A549 (cell line): ENCODE results near the gene MYO18B. TPM values are rescaled to one million over a fixed set of nuclear protein-coding genes. Genes with fewer than 3 reads are reported as not detected.
"Not testable (repeated sequence)": the region's sequence is repeated elsewhere in the genome, so short reads cannot be mapped to it uniquely, and the experiment has no call there.

Experiments used
- ATAC-seq, 2 experiments: fragments of 200-7000 bp in 1 of 2; fragments of >200 bp in 1 of 2; cut with Nextera tagmentation in 1 of 2; cut with Tn5 transposase in 1 of 2; 3 replicates each; pipeline versions ENCODE4 v1.8.0 to v1.9.1; 2018 to 2020; ENCODE audit warnings: mild to moderate bottlenecking in 1 of 2, moderate library complexity in 1 of 2
- CTCF ChIA-PET: fragments of 300-600 bp; sonication (Branson Sonifier 250); formaldehyde crosslinking; extraction: SDS; loops from one replicate; lab custom pipeline; 2021; ENCODE audit warnings: antibody characterized with exemption, inconsistent platforms; lab: Yijun Ruan, JAX
- POLR2A ChIA-PET: fragments of 350-600 bp; formaldehyde crosslinking; extraction: SDS; loops from one replicate; lab custom pipeline; 2021; ENCODE audit warnings: antibody characterized with exemption, inconsistent platforms; lab: Yijun Ruan, JAX
- DNase-seq, 2 experiments: peaks; one replicate each; pipeline versions ENCODE4 v3.0.0 to v3.0.0-alpha.2; 2011 to 2016; ENCODE audit warnings: low read depth in 1 of 2, low spot score in 1 of 2
- FAIRE-seq: peaks from 2 replicates; lab custom pipeline; 2011; peaks lifted over from hg19 to GRCh38; lab: Jason Lieb, UNC
- H3K27ac ChIP-seq, 2 experiments: fragments of >200 bp; sonication (Bioruptor Twin); formaldehyde crosslinking; 3 replicates each; pipeline ENCODE4 v1.5.1; 2016 to 2017
- H3K4me1 ChIP-seq: fragments of >200 bp; sonication (Bioruptor Twin); formaldehyde crosslinking; 3 replicates; pipeline ENCODE4 v1.6.1; 2016
- H3K4me2 ChIP-seq: fragments of >200 bp; sonication (Bioruptor Twin); formaldehyde crosslinking; 3 replicates; pipeline ENCODE4 v1.6.1; 2016
- H3K4me3 ChIP-seq: fragments of >200 bp; sonication (Bioruptor Twin); formaldehyde crosslinking; 3 replicates; pipeline ENCODE4 v1.5.1; 2016
- H3K9me3 ChIP-seq: fragments of >200 bp; sonication (Bioruptor Twin); formaldehyde crosslinking; 3 replicates; pipeline ENCODE4 v1.6.1; 2016
- BHLHE40 ChIP-seq: IDR thresholded peaks from 2 replicates; pipeline ENCODE4 v1.6.1; 2012; ENCODE audit warnings: low read depth, low read length, inconsistent platforms
- CBX8 ChIP-seq: fragments of 200-600 bp; sonication (generic); IDR thresholded peaks from 2 replicates; pipeline ENCODE4 v1.6.1; 2016
- CEBPB ChIP-seq, 2 experiments: fragments of >200 bp in 1 of 2; sonication (Bioruptor Twin) in 1 of 2; formaldehyde crosslinking in 1 of 2; IDR thresholded peaks; 2 replicates each; pipeline ENCODE4 v1.6.1; 2012 to 2016
- CHD2 ChIP-seq: fragments of 150-350 bp; IDR thresholded peaks from 2 replicates; pipeline ENCODE4 v1.6.1; 2014; ENCODE audit warnings: low read length; ENCODE audit not compliant: partially characterized antibody
- CHD4 ChIP-seq: fragments of 200-600 bp; sonication (generic); IDR thresholded peaks from 2 replicates; pipeline ENCODE4 v1.6.1; 2016; ENCODE audit warnings: antibody characterized with exemption, mild to moderate bottlenecking, borderline replicate concordance
- EHMT2 ChIP-seq: fragments of 200-600 bp; sonication (generic); IDR thresholded peaks from 2 replicates; pipeline ENCODE4 v1.6.1; 2016; ENCODE audit warnings: antibody characterized with exemption, low read depth, mild to moderate bottlenecking, moderate library complexity
- EP300 ChIP-seq, 2 experiments: fragments of >200 bp; sonication (Bioruptor Twin); formaldehyde crosslinking; IDR thresholded peaks; 2 replicates in 1 of 2; 3 replicates in 1 of 2; pipeline ENCODE4 v1.6.1; 2016 to 2017
- ESRRA ChIP-seq: fragments of 150-350 bp; IDR thresholded peaks from 2 replicates; pipeline ENCODE4 v1.6.1; 2014; ENCODE audit warnings: mild to moderate bottlenecking, low read length, borderline replicate concordance
- FOSB ChIP-seq: fragments of 250-450 bp; sonication (Bioruptor Pico); IDR thresholded peaks from 2 replicates; pipeline ENCODE4 v1.5.0; 2020; ENCODE audit warnings: mild to moderate bottlenecking, moderate library complexity
- FOSL2 ChIP-seq, 2 experiments: fragments of 450-650 bp in 1 of 2; fragments of >200 bp in 1 of 2; sonication (Bioruptor Twin) in 1 of 2; formaldehyde crosslinking; IDR thresholded peaks; 2 replicates each; pipeline versions ENCODE4 v1.5.0 to v1.6.1; 2016 to 2020; ENCODE audit warnings: mild to moderate bottlenecking in 1 of 2, moderate library complexity in 1 of 2
- HDAC2 ChIP-seq: fragments of 200-600 bp; sonication (generic); IDR thresholded peaks from 2 replicates; pipeline ENCODE4 v1.6.1; 2016
- KDM1A ChIP-seq: fragments of 200-600 bp; sonication (generic); IDR thresholded peaks from 2 replicates; pipeline ENCODE4 v1.6.1; 2016; ENCODE audit warnings: low read depth, mild to moderate bottlenecking
- KDM5A ChIP-seq: fragments of 200-600 bp; sonication (generic); IDR thresholded peaks from 2 replicates; pipeline ENCODE4 v1.6.1; 2016; ENCODE audit warnings: antibody characterized with exemption, mild to moderate bottlenecking
- MYC ChIP-seq: IDR thresholded peaks from 2 replicates; pipeline ENCODE4 v1.6.1; 2012; ENCODE audit warnings: mild to moderate bottlenecking, inconsistent platforms, low read length, improper control_type of control experiment, borderline replicate concordance
- NFE2L2 ChIP-seq: fragments of 150-350 bp; conservative IDR thresholded peaks from 2 replicates; pipeline ENCODE4 v1.6.1; 2014; ENCODE audit warnings: low read length
- NR3C1 ChIP-seq: fragments of >200 bp; sonication (Bioruptor Twin); formaldehyde crosslinking; IDR thresholded peaks from 3 replicates; pipeline ENCODE4 v1.6.1; 2017
- PBX3 ChIP-seq: IDR thresholded peaks from 2 replicates; pipeline ENCODE4 v1.6.1; 2012
- PHF8 ChIP-seq: fragments of 200-600 bp; sonication (generic); IDR thresholded peaks from 2 replicates; pipeline ENCODE4 v1.6.1; 2016; ENCODE audit warnings: low read depth, mild to moderate bottlenecking, antibody characterized with exemption, moderate library complexity, borderline replicate concordance
- POLR2AphosphoS2 ChIP-seq: conservative IDR thresholded peaks from 2 replicates; pipeline ENCODE4 v1.6.1; 2012; ENCODE audit warnings: low read length, improper control_type of control experiment, inconsistent platforms
- RAD21 ChIP-seq, 2 experiments: fragments of >200 bp in 1 of 2; sonication (Bioruptor Twin) in 1 of 2; formaldehyde crosslinking in 1 of 2; IDR thresholded peaks in 1 of 2; conservative IDR thresholded peaks in 1 of 2; 2 replicates in 1 of 2; 3 replicates in 1 of 2; pipeline ENCODE4 v1.6.1; 2012 to 2018; ENCODE audit warnings: inconsistent platforms in 1 of 2
- RFX5 ChIP-seq: fragments of 450-650 bp; IDR thresholded peaks from 2 replicates; pipeline ENCODE4 v1.7.1; 2014; ENCODE audit warnings: antibody characterized with exemption, mild to moderate bottlenecking, moderate library complexity
- RNF2 ChIP-seq: fragments of 200-600 bp; sonication (generic); IDR thresholded peaks from 2 replicates; pipeline ENCODE4 v1.6.1; 2016; ENCODE audit warnings: low read depth, mild to moderate bottlenecking, antibody characterized with exemption, moderate library complexity, borderline replicate concordance
- SMC3 ChIP-seq: fragments of >200 bp; sonication (Bioruptor Twin); formaldehyde crosslinking; IDR thresholded peaks from 3 replicates; pipeline ENCODE4 v1.6.1; 2018; ENCODE audit warnings: inconsistent platforms
- SREBF2 ChIP-seq: fragments of 450-650 bp; IDR thresholded peaks from 2 replicates; pipeline ENCODE4 v1.6.1; 2014; ENCODE audit warnings: mild to moderate bottlenecking, moderate library complexity
- WGBS: methylation state at CpG from one replicate; pipeline ENCODE4 v1.1.6; 2017; ENCODE audit errors: missing lambda C conversion rate; 5-methylcytosine and 5-hydroxymethylcytosine counted together
- polyA plus RNA-seq, 4 experiments: library from polyadenylated mRNA; depleted of rRNA in 3 of 4; stranded (reverse); fragments of >200 nt; fragmentation: RNase III in 1 of 4; extraction: RNeasy Plus Mini Kit Qiagen cat#74134 plus additional on column Dnase treatment in 1 of 4; gene quantifications; 2 replicates in 3 of 4; 3 replicates in 1 of 4; pipeline ENCODE4 v1.2.3, GENCODE V29; 2011 to 2017
- TF ChIP-seq, protein P1 (sequence below): IDR thresholded peaks from 2 replicates; pipeline ENCODE4 v1.6.1; 2012; ENCODE audit warnings: low read depth, borderline replicate concordance
- TF ChIP-seq, protein P2 (sequence below): fragments of >200 bp; sonication (Bioruptor Twin); formaldehyde crosslinking; IDR thresholded peaks from 3 replicates; pipeline ENCODE4 v1.6.1; 2016
- TF ChIP-seq, protein P3 (sequence below): fragments of 250-450 bp; sonication (Bioruptor Pico); IDR thresholded peaks from 2 replicates; pipeline ENCODE4 v1.5.0; 2020; ENCODE audit warnings: low read depth, mild to moderate bottlenecking, moderate library complexity
- TF ChIP-seq, protein P4 (sequence below): fragments of 450-650 bp; IDR thresholded peaks from 2 replicates; pipeline ENCODE4 v1.6.1; 2014; ENCODE audit warnings: antibody characterized with exemption

The MYO18B gene
- polyA plus RNA-seq, 2 of the 4 experiments (the other 2 are of a cell fraction) = 0.01 TPM

DNA sequence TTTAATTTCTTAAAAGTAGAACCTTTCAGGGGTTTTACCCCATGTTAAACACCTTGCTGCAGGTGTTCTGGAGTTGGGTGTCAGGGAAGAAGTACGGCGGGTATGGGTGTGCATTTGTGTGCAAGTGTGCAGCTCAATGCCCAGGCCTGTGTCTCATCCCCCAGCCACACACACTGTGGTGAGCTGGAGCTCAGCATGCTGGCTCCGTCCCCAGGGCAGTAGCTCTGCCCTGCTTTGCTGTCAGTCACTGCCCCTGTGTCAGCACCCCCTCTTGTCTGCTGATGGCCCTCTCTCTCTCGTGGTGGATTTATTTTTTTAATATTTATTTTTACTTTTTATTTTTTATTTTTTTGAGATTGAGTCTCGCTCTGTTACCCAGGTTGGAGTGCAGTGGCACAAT is 35.8 kb upstream of the MYO18B start:
- CTCF ChIA-PET = interaction anchor here (0.7 kb wide), 1 partner anchor 243 kb away, joined by 3 read pairs; no protein-coding TSS in a partner anchor
- no peak for FAIRE-seq
- no peak overlapping the region for H3K27ac ChIP-seq
- TF ChIP-seq HDAC2 = no peak
- no peak for TF ChIP-seq KDM5A
- TF ChIP-seq, all 56 proteins: peak for 0
- ATAC-seq (no peak), DNase-seq (no peak)
- Histone ChIP-seq H3K9me3 (no peaks in the 10 kb centered on the region), H3K4me1 (no peaks in the 10 kb centered on the region), H3K4me3 (no peak overlapping the region), H3K4me2 (no peak overlapping the region)
- POLR2A ChIA-PET = no interaction called here
- 89% methylated on average over 5 of the region's 5 CpGs for WGBS

DNA sequence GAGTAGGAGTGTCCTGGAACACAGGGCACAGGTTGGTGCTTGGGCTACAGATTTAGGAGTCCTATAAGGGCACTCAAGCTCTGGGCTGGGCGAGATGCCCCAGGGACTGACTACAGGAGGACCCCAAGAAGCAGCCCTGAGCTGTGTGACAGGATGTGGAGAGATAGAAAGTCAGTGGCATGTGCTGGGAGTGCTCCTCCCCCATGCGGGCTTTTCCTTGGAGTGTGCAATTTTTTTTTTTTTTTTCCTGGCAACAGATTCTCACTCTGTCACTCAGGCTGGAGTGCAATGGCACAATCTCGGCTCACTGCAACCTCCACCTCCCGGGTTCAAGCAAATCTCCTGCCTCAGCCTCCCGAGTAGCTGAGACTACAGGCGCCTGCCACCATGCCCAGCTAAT is 33.6 kb upstream of the MYO18B start:
- ATAC-seq, POLR2A ChIA-PET, H3K4me3 ChIP-seq, H3K27ac ChIP-seq, H3K9me3 ChIP-seq, FAIRE-seq, H3K4me2 ChIP-seq, DNase-seq, H3K4me1 ChIP-seq: not testable (repeated sequence)
- CTCF ChIA-PET = interaction anchor here (0.7 to 1.2 kb wide), 3 partner anchors 56 to 139 kb away, joined by 3 to 4 read pairs (median 3); no protein-coding TSS in a partner anchor
- WGBS = 92% methylated on average over 5 of the region's 6 CpGs

- DNase-seq = no peak
- TF ChIP-seq FOSB (CRISPR knock-in tag) = no peak
- TF ChIP-seq ESRRA = no peak
- no peak for TF ChIP-seq KDM1A
- TF ChIP-seq CEBPB (IDR thresholded peaks at IDR 0.05) = no peak
- TF ChIP-seq FOSL2 (IDR thresholded peaks at IDR 0.05) = no peak
- no peak for TF ChIP-seq FOSL2 (CRISPR knock-in tag; IDR thresholded peaks at IDR 0.05)
- no peak for TF ChIP-seq RFX5
- no peak for TF ChIP-seq SREBF2
- no peak for TF ChIP-seq PHF8
- no peak for TF ChIP-seq POLR2AphosphoS2
- TF ChIP-seq RNF2 = no peak
- TF ChIP-seq, protein P1, sequence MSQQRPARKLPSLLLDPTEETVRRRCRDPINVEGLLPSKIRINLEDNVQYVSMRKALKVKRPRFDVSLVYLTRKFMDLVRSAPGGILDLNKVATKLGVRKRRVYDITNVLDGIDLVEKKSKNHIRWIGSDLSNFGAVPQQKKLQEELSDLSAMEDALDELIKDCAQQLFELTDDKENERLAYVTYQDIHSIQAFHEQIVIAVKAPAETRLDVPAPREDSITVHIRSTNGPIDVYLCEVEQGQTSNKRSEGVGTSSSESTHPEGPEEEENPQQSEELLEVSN = no peak
- no peak for TF ChIP-seq EHMT2
- no peak for TF ChIP-seq HDAC2
- TF ChIP-seq, protein P2, sequence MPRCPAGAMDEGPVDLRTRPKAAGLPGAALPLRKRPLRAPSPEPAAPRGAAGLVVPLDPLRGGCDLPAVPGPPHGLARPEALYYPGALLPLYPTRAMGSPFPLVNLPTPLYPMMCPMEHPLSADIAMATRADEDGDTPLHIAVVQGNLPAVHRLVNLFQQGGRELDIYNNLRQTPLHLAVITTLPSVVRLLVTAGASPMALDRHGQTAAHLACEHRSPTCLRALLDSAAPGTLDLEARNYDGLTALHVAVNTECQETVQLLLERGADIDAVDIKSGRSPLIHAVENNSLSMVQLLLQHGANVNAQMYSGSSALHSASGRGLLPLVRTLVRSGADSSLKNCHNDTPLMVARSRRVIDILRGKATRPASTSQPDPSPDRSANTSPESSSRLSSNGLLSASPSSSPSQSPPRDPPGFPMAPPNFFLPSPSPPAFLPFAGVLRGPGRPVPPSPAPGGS = no peak
- no peak for TF ChIP-seq EP300 (IDR thresholded peaks at IDR 0.05)
- TF ChIP-seq SMC3 = no peak
- TF ChIP-seq CHD4 = no peak
- WGBS = 92% methylated on average over 6 of the region's 6 CpGs
- no peak overlapping the region for H3K27ac ChIP-seq
- ChIA-PET POLR2A (no interaction called here), CTCF (interaction anchor here (3.4 kb wide), 1 partner anchor 63 kb away, joined by 10 read pairs; no protein-coding TSS in a partner anchor)
- no peak for FAIRE-seq
- no peak overlapping the region for H3K4me2 ChIP-seq
- H3K9me3 ChIP-seq = no peaks in the 10 kb centered on the region
- no peaks in the 10 kb centered on the region for H3K4me1 ChIP-seq
- H3K4me3 ChIP-seq = no peak overlapping the region
- no peak for ATAC-seq
These were observed 32.2 kb upstream of the MYO18B start for GRCh38 chr22:25709758-25710157.

- ChIA-PET CTCF (interaction anchor here (3.4 kb wide), 1 partner anchor 62 kb away, joined by 10 read pairs; no protein-coding TSS in a partner anchor), POLR2A (no interaction called here)
- WGBS = 90% methylated on average over 7 of the region's 7 CpGs
- no peak overlapping the region for H3K4me2 ChIP-seq
- FAIRE-seq = no peak
- no peaks in the 10 kb centered on the region for H3K4me1 ChIP-seq
- no peak overlapping the region for H3K27ac ChIP-seq
- no peak overlapping the region for H3K4me3 ChIP-seq
- DNase-seq = no peak
- no peak for ATAC-seq
- H3K9me3 ChIP-seq = no peaks in the 10 kb centered on the region
- TF ChIP-seq PBX3 (no peak), CEBPB (IDR thresholded peaks at IDR 0.05) (no peak), CHD4 (no peak), BHLHE40 (no peak), MYC (no peak), NFE2L2 (no peak), CBX8 (no peak), RAD21 (conservative IDR thresholded peaks at IDR 0.05 in 1 of 2, IDR thresholded peaks at IDR 0.05 in 1 of 2) (no peak), NR3C1 (no peak), CHD2 (no peak), KDM1A (no peak)
- TF ChIP-seq, protein P3, sequence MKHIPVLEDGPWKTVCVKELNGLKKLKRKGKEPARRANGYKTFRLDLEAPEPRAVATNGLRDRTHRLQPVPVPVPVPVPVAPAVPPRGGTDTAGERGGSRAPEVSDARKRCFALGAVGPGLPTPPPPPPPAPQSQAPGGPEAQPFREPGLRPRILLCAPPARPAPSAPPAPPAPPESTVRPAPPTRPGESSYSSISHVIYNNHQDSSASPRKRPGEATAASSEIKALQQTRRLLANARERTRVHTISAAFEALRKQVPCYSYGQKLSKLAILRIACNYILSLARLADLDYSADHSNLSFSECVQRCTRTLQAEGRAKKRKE (CRISPR knock-in tag) = no peak
- TF ChIP-seq, protein P4, sequence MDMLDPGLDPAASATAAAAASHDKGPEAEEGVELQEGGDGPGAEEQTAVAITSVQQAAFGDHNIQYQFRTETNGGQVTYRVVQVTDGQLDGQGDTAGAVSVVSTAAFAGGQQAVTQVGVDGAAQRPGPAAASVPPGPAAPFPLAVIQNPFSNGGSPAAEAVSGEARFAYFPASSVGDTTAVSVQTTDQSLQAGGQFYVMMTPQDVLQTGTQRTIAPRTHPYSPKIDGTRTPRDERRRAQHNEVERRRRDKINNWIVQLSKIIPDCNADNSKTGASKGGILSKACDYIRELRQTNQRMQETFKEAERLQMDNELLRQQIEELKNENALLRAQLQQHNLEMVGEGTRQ = no peak
These were observed 31.5 kb upstream of the MYO18B start for GRCh38 chr22:25710501-25710900.
